Stimulated activated CD4-positive, alpha-beta T cell treated with anti-CD3 and anti-CD28 coated beads, TNF-alpha, amount 100 ng/mL, for 24 hours (primary cell): ENCODE data around the gene PSKH1.
"Not testable (repeated sequence)": the region's sequence is repeated elsewhere in the genome, so short reads cannot be mapped to it uniquely, and the experiment has no call there.

Source experiments
- DNase-seq, 3 experiments: peaks; one replicate each; pipeline ENCODE4 v3.0.0-alpha.2; 2020; ENCODE audit warnings: low read depth in 3 of 3

PSKH1 gene

GRCh38 chr16:67892899-67893742, at the start of gene PSKH1:
Gene PSKH1 (plus strand): TSS chr16:67893254. CDS start chr16:67908750, 15,496 bp downstream.
- peak; percentile 89 to 95 (median 92) for DNase-seq

GRCh38 chr16:67843343-67843765, 49.7 kb upstream of the PSKH1 start:
- no peak for DNase-seq

- no peak for DNase-seq
These were observed 48.6 kb upstream of the PSKH1 start for GRCh38 chr16:67844497-67844896.

- no peak for DNase-seq
These were observed 47.6 kb upstream of the PSKH1 start for GRCh38 chr16:67845291-67846062.

- DNase-seq, result no peak
These were observed 47.1 kb upstream of the PSKH1 start for GRCh38 chr16:67846063-67846319.

GRCh38 chr16:67846320-67847063, 46.6 kb upstream of the PSKH1 start, which contains the start of gene NUTF2:
Gene NUTF2 (plus strand): TSS chr16:67846933. CDS start chr16:67865131, 18,198 bp downstream.
- peak; percentile 90 to 95 (median 94) for DNase-seq

- DNase-seq, result peak in 1 of 3 experiments; percentile 23
These were observed 45.8 kb upstream of the PSKH1 start, which contains the start of gene CENPT for GRCh38 chr16:67847064-67847861. Gene CENPT (minus strand): TSS chr16:67847693. CDS start chr16:67833859, 13,834 bp downstream.

GRCh38 chr16:67848118-67848517, 44.9 kb upstream of the PSKH1 start:
- DNase-seq, result no peak

GRCh38 chr16:67853670-67854069, 39.4 kb upstream of the PSKH1 start:
- no peak for DNase-seq

GRCh38 chr16:67855789-67856188, 37.3 kb upstream of the PSKH1 start:
- no peak for DNase-seq

GRCh38 chr16:67856927-67857546, 36.0 kb upstream of the PSKH1 start:
- no peak for DNase-seq

GRCh38 chr16:67857547-67858233, 35.4 kb upstream of the PSKH1 start:
- DNase-seq, result no peak

GRCh38 chr16:67858500-67858899, 34.6 kb upstream of the PSKH1 start:
- DNase-seq, result no peak

GRCh38 chr16:67860589-67861398, 32.3 kb upstream of the PSKH1 start:
- DNase-seq, result no peak

GRCh38 chr16:67861877-67862276, 31.2 kb upstream of the PSKH1 start:
- no peak for DNase-seq

GRCh38 chr16:67862623-67863583, 30.2 kb upstream of the PSKH1 start:
- DNase-seq, result no peak

GRCh38 chr16:67864044-67864443, 29.0 kb upstream of the PSKH1 start:
- not testable (repeated sequence) for DNase-seq

GRCh38 chr16:67864594-67864993, 28.5 kb upstream of the PSKH1 start:
- DNase-seq, result no peak
